Mesangial cell (primary cell): ENCODE data around the gene TBC1D30. TPM values are rescaled to one million over a fixed set of nuclear protein-coding genes. Genes with fewer than 3 reads are reported as not detected.

Source experiments
- total RNA-seq: library from RNA; depleted of rRNA; stranded (reverse); fragments of >200 nt; gene quantifications from 2 replicates; pipeline ENCODE4 v1.2.3, GENCODE V29; 2015

Gene TBC1D30, protein sequence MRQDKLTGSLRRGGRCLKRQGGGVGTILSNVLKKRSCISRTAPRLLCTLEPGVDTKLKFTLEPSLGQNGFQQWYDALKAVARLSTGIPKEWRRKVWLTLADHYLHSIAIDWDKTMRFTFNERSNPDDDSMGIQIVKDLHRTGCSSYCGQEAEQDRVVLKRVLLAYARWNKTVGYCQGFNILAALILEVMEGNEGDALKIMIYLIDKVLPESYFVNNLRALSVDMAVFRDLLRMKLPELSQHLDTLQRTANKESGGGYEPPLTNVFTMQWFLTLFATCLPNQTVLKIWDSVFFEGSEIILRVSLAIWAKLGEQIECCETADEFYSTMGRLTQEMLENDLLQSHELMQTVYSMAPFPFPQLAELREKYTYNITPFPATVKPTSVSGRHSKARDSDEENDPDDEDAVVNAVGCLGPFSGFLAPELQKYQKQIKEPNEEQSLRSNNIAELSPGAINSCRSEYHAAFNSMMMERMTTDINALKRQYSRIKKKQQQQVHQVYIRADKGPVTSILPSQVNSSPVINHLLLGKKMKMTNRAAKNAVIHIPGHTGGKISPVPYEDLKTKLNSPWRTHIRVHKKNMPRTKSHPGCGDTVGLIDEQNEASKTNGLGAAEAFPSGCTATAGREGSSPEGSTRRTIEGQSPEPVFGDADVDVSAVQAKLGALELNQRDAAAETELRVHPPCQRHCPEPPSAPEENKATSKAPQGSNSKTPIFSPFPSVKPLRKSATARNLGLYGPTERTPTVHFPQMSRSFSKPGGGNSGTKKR
- total RNA-seq = 0.65 and 0.89 TPM in 2 replicates

GRCh38 chr12:64824500-64825142 lies at the start of gene TBC1D30:
Gene TBC1D30 (plus strand): TSS chr12:64824647. CDS start chr12:64824880, 233 bp downstream.

Other genes starting within 250 kb of the TBC1D30 start
- 9.0 and 11.4 TPM in 2 replicates for gene RASSF3, start 214.2 kb upstream of the TBC1D30 start, total RNA-seq
- gene GNS, start 65.2 kb upstream of the TBC1D30 start, total RNA-seq = 60.6 and 143 TPM in 2 replicates